Body of pancreas (tissue), 4 donors: ENCODE data around the gene NFIC.
"Not testable (repeated sequence)": the region's sequence is repeated elsewhere in the genome, so short reads cannot be mapped to it uniquely, and the experiment has no call there.

ENCODE experiments used
- CTCF ChIP-seq, 7 experiments: fragments of 450-650 bp in 4 of 7; fragments of 200-600 bp in 3 of 7; sonication (generic) in 3 of 7; IDR thresholded peaks; one replicate each; pipeline ENCODE4 v1.5.1; 2016 to 2019; ENCODE audit warnings: antibody characterized with exemption in 7 of 7
- POLR2A ChIP-seq, 3 donors: fragments of 450-650 bp; IDR thresholded peaks; one replicate each; pipeline ENCODE4 v1.6.1; 2016; ENCODE audit warnings: antibody characterized with exemption in 3 of 3, mild to moderate bottlenecking in 2 of 3

GRCh38 chr19:3399311-3399710 is 32.9 kb downstream of the NFIC start:
- not testable (repeated sequence) for TF ChIP-seq POLR2A, CTCF (IDR thresholded peaks at IDR 0.05)
